Measurements from ENCODE around the gene HES5.
"Not testable (repeated sequence)": the region's sequence is repeated elsewhere in the genome, so short reads cannot be mapped to it uniquely, and the experiment has no call there.

Gene HES5

GRCh38 chr1:2529784-2530512 is at the start of gene HES5:
HES5 (minus strand) TSS chr1:2530263; CDS start chr1:2530164, 99 bp downstream.
- no peak for DNase-seq (ENCODE audit: low read depth)

- DNase-seq (ENCODE audit: low read depth): no peak
Observed at GRCh38 chr1:2578758-2579118, 48.7 kb upstream of the HES5 start.

- not testable (repeated sequence) for DNase-seq (ENCODE audit: low read depth)
Observed at GRCh38 chr1:2577565-2578075, 47.6 kb upstream of the HES5 start.

- DNase-seq (ENCODE audit: low read depth): no peak
Observed at GRCh38 chr1:2575801-2576663, 46.0 kb upstream of the HES5 start.

- no peak for DNase-seq (ENCODE audit: low read depth)
Observed at GRCh38 chr1:2574350-2574749, 44.3 kb upstream of the HES5 start.

GRCh38 chr1:2573250-2573920 is 43.3 kb upstream of the HES5 start:
- no peak for DNase-seq (ENCODE audit: low read depth)

- no peak for DNase-seq (ENCODE audit: low read depth)
Observed at GRCh38 chr1:2571348-2571747, 41.3 kb upstream of the HES5 start.

- DNase-seq (ENCODE audit: low read depth): no peak
Observed at GRCh38 chr1:2570332-2570731, 40.3 kb upstream of the HES5 start.

GRCh38 chr1:2569703-2570102 is 39.6 kb upstream of the HES5 start:
- not testable (repeated sequence) for DNase-seq (ENCODE audit: low read depth)

GRCh38 chr1:2569060-2569459 is 39.0 kb upstream of the HES5 start:
- DNase-seq (ENCODE audit: low read depth): no peak

GRCh38 chr1:2568187-2568816 is 38.2 kb upstream of the HES5 start:
- not testable (repeated sequence) for DNase-seq (ENCODE audit: low read depth)

GRCh38 chr1:2567083-2567679 is 37.1 kb upstream of the HES5 start:
- no peak for DNase-seq (ENCODE audit: low read depth)

- DNase-seq (ENCODE audit: low read depth): no peak
Observed at GRCh38 chr1:2566101-2567045, 36.3 kb upstream of the HES5 start.

- DNase-seq (ENCODE audit: low read depth): no peak
Observed at GRCh38 chr1:2564815-2565374, 34.8 kb upstream of the HES5 start.

GRCh38 chr1:2564006-2564814 is 34.1 kb upstream of the HES5 start:
- DNase-seq (ENCODE audit: low read depth): no peak

GRCh38 chr1:2563205-2563604 is 33.1 kb upstream of the HES5 start:
- DNase-seq (ENCODE audit: low read depth): no peak

GRCh38 chr1:2561898-2562895 is 32.1 kb upstream of the HES5 start:
- DNase-seq (ENCODE audit: low read depth): no peak

- no peak for DNase-seq (ENCODE audit: low read depth)
Observed at GRCh38 chr1:2561446-2561845, 31.4 kb upstream of the HES5 start.
